GM18907 (cell line): ENCODE results near the gene TGFBR2.
A peak's percentile ranks its signal among the peaks of the same experiment; 100 is the strongest.

Experiments used
- ATAC-seq: cut with Tn5 transposase; IDR thresholded peaks from one replicate; pipeline ENCODE4 v1.9.1; 2021; ENCODE audit warnings: mild to moderate bottlenecking, moderate library complexity; ENCODE audit not compliant: unreplicated experiment

Gene TGFBR2

DNA sequence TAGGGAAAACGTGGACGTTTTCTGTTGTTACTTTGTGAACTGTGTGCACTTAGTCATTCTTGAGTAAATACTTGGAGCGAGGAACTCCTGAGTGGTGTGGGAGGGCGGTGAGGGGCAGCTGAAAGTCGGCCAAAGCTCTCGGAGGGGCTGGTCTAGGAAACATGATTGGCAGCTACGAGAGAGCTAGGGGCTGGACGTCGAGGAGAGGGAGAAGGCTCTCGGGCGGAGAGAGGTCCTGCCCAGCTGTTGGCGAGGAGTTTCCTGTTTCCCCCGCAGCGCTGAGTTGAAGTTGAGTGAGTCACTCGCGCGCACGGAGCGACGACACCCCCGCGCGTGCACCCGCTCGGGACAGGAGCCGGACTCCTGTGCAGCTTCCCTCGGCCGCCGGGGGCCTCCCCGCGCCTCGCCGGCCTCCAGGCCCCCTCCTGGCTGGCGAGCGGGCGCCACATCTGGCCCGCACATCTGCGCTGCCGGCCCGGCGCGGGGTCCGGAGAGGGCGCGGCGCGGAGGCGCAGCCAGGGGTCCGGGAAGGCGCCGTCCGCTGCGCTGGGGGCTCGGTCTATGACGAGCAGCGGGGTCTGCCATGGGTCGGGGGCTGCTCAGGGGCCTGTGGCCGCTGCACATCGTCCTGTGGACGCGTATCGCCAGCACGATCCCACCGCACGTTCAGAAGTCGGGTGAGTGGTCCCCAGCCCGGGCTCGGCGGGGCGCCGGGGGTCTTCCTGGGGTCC, at the start of gene TGFBR2:
TGFBR2 (plus strand) TSS at position 301 of the 731 bp plus-strand sequence; CDS start at position 584, 283 bp downstream.
- ATAC-seq: peak; percentile 83

DNA sequence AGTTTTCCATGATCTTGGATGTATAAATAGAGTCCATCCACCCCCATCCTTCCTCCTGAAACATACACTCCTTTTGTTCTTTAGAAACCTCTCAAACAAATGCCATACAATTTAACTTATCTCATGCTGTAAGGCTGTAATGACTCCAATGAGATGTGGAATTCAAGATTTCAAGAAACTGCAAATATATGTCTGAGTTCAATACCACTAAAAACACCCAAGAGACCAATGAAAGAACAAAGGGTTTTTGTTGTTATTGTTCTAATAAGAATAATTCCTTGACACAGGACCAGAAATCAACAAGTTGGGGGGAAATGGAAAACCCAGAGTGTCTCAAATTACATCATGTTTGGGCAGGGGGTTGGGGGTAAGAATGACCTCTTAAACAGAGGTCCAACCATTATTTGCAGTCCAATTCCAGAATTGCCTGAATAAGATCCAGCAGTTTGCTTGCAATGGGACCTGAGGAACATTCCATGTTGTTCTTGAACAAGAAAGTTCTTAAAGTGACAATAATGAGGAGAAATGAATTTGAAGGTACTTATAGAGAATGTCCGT, 48.6 kb upstream of the TGFBR2 start:
- no peak for ATAC-seq

DNA sequence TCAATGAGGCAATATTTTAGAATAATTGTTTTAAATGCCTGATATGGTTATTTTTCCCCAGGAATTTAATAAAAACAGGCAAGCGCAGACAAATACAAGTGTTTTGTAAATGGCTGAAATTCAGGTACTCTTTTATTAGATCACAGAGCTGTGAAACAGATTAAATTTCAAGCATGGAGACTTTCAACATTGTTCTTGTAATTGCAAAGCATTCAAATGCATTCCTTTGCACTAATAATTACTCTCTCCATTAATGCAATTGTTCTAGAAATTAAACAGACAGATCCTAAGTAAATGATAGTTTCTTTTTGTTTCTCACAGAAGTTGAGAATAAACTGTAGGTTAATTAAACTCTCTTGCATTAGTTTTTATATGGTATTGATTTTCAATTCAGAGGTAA, 42.4 kb upstream of the TGFBR2 start:
- ATAC-seq: no peak

DNA sequence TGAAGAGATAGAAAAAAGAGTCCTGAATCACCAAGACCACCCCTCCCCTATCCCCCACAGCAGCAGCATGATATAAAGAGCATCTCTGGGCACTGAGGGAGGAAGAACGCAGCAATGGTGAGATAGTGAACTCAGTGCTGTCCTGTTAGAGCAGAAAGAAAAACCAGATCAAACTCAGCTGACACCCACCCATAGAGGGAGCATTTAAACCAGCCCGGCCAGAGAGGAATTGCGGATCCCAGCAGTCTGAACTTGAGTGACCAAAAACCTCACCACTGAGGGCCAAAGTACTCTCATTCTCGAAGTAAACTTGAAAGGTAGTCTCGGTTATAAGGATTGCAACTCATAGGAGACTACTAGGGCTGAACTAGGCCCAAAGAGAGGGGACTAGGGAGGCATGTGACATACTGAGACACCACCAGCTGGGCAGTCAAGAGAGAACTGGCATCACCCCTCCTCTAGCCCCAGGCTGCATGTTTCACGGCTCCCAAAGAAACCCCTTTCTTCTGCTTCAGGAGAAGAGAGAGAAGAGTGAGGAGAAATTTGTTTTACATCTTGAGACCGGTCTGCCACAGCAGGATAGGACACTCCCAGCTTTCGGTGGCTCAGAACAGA, 39.2 kb upstream of the TGFBR2 start:
- no peak for ATAC-seq

DNA sequence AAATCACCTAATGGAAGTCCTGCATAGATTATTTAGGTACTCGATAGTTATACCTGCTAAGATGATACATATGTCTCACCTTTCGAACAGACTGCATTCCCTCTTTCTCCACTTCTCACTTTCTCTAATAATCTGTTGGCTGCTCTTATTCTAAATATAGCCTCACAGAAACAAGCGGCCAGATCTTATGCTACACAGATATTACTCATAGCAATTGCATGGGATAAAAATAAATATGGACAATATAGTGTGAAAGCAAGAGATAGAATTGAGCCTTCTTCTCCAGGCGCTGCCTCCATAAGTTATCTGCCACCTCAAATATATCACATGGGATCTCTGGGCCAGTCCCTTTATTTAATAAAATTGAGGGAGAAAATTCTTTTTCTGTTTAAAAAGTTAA, 29.5 kb upstream of the TGFBR2 start:
- no peak for ATAC-seq

DNA sequence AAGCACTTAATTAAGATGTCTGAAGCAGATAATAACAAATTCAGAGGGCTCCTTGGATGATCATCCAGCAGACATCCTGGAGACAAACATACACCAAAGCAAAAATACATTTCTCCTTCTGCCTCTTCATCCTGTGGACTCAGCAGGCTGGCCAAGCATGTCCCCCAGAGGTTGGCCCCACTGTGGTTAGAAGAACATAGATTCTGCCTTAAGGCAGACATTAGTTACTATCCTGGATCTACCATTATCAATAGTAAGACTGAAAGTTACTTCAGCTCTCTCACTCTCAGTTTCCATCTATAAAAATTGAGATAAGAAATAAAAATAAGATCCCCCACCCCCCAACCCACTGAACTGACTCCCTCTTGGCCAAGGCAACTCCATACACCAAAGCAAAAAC, 28.6 kb upstream of the TGFBR2 start:
- peak; percentile 90 for ATAC-seq

DNA sequence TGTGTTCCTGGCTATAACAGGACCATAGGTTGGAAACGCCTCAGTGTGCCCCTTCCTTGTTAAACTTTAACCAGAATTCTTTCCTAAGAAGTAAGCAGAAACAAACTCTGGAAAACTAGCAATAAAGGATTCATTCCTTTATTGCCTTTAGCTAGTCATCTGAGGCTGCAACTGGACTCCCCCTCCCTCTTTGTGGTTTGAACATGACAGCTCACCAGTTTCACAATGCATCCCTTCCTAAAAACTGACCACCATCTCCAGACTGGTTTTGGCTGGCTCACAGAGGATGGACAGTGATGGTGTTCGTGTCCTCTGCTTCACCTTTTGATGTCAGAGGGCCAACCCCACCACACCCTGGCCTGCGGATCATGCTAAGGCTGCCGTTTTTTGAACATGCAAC, 27.9 kb upstream of the TGFBR2 start:
- ATAC-seq: peak; percentile 43

DNA sequence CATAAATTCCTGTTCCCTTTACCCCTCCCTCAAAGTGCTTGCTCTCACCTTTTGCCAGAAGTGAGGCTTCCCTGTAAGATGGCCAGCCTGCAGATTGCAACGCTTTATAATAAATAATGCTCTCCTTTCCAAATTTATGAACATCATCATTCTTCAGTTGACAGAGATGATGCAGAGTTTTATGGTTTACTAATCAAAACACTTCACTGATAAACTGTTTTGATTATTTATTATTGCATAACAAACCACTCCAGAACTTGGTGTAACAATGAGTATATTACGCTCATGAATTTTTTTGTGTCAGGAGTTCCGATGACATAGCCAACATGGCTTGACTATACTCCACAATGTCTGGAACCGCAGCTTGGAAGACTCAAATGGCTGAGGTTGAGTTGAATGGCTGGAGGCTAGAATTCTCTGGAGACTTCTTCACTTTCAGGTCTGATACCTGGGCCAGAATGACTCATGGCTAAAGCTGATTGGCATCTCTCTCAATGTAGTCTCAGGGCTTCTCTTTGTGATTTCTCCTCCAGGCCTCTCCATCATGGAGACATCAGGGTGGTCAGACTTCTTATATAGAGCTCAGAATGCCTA, 27.3 kb upstream of the TGFBR2 start:
- ATAC-seq: no peak

DNA sequence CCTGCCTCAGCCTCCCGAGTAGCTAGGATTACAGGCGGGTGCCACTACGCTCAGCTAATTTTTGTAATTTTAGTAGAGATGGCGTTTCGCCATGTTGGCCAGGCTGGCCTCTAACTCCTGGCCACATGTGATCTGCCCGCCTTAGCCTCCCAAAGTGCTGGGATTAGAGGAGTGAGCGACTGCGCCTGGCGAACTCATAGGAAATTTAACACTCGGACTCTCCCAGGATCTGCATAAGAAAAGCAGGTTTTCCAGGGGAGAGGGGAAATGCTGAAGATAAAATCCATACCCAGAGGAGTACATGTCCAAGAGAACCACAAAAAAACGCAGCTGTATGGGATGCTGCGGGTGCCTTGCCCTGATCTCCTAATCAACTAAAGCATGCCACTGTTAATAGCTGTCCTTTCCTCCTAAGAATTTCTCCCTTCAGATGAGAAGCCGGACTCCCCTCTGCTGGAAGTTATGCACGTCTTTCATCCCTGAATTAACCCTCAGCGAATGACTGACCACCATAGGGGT, 25.3 kb upstream of the TGFBR2 start:
- ATAC-seq: no peak

DNA sequence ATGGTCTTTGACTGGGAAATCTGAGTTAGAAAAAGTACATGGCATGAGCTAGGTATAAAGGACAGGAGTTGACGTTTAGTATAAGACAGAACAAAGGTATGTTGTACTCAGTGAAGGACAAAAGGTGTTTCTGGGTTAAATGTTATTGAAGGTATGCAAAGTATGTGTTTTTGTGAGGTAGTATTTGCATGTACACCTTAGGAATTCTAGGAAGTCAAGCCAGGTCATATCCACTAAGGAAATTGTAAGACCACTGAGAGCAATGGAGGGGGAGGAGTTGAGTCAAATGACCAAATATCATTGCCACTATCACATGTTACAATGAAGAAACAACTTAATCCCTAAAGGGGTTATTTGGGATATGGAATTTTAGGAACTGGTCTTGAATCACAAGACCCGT, 24.4 kb upstream of the TGFBR2 start:
- no peak for ATAC-seq

DNA sequence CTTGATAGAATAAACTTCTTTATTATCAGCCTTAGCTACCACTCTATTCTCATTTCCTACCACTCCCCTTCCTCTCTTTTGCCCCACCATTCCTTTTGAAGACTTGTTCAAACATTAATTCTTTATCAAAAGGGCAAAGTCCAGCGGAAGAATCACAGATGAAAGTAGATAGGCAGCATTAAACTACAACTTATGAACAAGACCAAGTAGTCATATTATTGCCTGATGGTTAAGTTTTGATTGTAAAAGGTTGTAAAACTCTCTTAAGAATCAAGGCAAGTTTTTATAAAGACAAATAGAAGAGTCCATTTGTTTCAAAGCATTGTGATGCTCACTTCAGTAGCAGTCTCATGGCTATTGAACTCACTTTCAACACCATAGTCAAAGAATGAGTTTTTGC, 22.4 kb upstream of the TGFBR2 start:
- no peak for ATAC-seq

DNA sequence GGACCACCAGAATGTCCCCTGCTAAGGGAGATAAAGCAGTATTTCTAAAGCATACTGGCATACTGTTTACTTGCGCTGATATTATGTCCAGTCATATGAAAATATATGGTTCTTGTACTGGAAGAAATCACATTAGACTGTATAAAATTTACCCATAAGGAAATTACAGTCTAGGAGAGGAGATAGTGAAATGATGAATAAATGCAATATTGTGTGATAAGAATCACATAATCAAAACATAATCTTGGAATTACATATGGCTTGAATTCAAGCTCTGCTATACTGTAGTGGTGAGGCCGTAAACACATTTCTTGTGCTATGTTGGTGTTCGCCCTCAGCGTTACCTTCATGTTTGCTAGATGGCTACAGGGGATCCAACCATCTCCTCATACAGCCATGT, 20.7 kb upstream of the TGFBR2 start:
- no peak for ATAC-seq

DNA sequence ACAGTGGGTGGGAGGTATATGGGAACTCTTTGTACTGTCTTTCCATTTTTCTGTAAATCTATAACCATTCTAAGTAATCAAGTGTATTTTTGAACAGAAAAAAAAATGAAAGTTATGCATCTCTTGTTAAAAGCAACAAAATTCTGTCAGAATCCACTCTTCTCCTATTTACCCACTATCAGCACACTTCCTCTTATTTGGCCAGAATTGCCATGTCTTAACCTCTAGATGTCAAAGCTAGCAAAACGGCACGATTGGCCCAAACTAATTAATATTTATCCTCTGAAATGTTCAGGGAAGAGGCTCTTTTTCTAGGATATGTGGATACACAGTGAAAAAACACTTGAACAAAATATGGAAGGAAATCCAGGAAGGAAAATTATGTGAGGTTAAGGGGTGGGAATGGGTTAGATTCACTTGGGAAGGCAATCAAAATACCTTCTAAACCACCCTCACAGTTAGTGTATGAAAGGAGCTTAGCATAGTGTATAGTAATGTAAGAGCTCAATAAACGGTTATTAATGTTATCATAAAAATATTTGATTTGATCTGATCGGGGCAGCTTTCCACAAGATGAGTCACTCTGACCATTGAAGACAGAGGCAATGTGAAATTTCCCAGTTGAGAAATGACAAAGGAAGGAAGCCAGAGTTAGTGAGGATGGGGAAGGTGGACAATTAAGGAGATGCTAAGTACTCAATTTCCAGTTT, 20.1 kb upstream of the TGFBR2 start:
- no peak for ATAC-seq

DNA sequence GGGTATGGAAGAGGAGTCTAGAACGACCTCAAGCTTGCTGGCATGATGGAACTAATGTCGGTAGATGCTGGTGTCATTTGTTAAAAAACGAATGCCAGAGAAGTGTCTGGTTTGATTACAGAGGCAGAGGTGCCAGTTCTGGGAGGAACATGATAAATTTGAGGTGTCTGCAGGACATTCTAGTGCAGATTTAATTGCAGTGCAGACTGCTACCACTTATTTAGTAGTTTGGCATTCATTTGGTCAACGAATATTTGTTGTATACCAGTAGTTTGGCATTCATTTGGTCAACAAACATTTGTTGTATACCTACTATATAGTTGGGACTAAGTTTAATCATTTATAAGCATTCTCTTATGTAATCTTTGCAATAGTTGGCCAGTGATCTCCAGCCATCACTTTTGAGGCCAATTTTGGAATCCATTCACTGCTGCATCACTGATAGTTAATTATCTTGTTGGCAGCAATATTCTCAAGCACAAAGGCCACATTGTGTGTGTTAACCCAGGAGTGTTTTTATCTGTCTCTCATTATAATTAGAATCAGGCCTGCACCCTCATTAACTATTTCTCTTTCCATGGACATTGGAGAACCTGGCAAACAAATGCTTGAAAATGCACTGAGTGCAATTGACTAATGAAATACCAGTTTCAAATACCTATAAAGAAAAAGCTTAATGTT, 19.5 kb upstream of the TGFBR2 start:
- ATAC-seq: no peak

DNA sequence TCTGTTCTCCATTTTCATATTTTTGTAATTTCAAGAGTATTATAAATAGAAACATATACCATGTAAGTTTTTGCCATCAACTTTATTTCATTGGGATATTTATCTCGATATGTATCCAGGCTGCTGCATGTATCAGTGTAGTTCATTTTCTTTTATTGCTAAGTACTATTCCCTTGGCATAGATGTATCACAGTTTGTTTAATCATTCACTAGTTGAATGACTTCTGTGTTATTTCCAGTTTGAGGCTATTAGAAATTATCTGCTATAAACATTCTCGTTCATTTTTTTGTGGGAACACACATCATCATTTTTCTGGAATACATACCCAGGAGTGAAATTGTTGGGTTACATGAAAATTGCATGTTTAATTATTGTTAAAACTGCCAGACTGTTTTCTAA, 18.5 kb upstream of the TGFBR2 start:
- no peak for ATAC-seq

DNA sequence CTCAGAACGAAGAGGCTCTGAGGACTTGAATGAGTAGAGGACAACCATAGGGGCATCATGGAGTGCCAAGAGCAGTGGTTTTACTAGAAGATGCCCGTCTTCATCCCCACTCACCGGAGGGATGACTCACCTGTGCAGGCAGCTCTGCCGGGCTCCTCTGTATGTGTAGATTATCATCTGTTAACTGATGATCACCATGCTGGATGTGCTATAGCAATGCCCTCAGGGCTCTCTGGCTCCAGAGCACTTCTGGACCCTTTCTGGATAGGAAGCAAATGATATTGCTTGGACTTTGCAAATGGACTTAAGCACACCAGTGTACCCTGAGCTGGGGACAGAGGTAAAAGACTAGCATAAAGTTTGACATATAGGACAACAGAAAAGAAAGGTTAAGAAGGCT, 10.2 kb upstream of the TGFBR2 start:
- ATAC-seq: no peak

DNA sequence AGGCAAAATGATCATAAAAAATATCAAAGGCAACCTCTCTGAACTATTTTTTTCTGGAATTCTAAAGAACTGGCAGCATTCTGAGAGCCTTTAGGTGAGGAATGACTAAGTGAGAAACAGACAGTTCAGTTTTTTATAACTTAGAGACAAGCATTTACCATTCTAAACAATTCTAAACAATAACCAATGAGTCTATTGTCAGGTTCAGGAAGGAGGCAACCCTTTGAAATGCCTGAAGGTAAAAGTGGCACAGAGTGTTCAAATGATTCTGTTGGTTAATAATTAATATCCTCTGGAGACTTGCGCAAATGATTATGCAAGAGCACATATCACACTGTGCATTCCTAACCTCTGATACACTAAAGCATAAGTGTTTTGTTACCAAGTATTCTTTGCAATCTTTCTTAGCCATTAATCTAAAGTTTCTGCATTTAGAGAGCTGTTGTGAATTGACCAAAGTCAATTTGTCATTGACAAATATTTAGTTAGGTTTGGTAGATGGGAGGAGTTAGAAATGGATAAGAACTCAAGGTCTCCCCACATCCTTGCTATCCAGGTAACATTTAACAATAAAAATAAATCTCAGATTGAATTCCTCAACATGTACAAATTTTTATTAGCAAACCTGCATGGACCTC, 9.2 kb upstream of the TGFBR2 start:
- no peak for ATAC-seq

DNA sequence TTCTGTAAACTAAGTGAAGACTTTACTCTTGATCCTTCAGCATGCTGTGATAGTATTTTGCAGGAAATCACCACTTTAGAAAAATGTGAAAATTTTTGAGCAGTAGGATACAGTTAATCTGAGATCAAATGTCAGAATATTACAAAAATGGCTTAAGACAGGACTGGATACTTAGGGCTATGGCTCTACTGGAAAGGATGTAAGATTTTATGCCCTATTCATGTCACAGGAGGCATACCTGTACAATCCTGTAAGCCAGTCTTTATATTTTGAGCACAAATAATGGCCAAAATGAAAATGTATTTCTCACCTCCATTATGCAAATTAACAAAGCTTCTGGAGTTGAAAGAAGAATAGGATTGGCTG, 8.6 kb upstream of the TGFBR2 start:
- ATAC-seq: no peak

DNA sequence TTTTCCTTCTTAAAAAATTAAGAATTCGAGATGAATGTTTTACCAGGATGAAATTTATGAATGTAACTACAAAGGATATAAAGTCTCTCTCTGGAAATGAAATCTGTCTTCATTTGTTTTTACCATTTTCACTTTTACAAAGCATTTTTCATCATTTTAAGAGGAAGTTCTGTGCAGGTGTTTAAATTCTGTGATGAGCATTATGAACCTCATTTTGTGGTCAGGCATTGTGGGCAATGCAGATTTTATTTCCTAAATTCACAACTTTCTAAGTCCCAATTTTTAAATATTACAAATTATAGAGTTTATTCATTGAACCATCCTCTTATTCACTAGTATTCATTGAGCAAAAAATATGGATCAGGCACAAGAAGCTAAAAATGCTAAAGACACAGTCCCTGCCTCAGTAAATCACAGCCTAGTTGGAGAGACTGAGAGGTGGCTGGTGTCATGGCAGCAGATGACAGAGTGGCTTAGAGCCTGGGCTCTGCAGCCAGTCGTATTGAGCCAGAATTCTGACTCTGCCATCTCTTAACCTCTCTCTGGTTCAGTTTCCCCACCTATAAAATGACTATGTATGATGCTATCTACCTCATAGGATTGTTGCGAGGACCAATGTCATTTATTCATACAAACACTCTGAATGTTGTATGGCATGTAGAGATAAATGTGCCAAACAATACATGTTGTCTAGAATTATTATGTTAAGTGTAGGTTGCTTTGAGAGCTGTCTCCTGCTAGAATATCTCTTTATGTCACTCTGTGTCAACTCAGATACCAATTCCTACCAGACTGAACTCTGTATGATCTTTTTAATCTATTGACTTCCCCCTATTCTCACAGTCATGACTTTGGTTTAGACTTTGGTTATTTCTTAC, 7.5 kb upstream of the TGFBR2 start:
- no peak for ATAC-seq
